Measurements from ENCODE around the gene PITX2.

Gene PITX2

GRCh38 chr4:110610620-110610939, 12.3 kb downstream of the PITX2 start:
- no peak for DNase-seq (ENCODE audit: low read depth in 2 of 2)
- no peak for TF ChIP-seq CTCF (IDR thresholded peaks at IDR 0.05; ENCODE audit: low read depth, low read length)
- H3K4me3 ChIP-seq (replicated peaks in 1 of 2; ENCODE audit: low read depth in 2 of 2, low read length in 2 of 2): no peak overlapping the region

DNA sequence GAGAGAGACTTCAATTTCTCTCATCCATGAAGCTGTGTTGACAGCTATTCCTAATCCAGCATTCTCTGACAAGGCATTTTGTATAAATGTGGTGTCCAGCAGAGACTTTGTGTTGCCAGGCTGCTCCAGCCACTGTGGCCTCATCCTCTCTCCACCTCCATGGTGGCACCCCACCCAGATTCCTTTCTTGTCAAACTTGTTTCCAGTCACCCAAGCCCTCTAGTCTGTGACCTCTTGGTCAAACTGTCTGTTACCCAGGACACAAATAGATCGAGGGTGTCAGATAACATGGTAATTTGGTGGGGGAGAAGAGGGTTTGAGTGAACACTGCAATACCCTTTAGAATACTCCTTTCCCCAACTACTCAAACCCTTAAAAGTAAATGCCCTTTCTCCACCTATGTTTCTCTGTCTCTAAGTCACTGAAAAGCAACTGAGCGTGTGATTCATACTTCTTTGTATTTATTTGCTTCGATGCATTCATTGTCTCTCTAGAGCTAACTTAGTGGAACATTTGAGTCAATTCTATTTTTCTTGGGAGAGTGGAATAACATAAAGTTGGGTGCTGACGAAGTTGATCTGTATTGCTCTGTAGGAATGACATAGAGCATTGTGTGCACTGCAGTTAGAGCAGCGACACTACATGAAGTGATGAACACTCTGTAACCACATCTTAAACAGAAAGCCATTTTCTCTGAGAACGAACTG, 13.7 kb downstream of the PITX2 start:
- no peak for DNase-seq (ENCODE audit: low read depth in 2 of 2)
- no peak for TF ChIP-seq CTCF (IDR thresholded peaks at IDR 0.05; ENCODE audit: low read depth, low read length)
- H3K4me3 ChIP-seq (replicated peaks in 1 of 2; ENCODE audit: low read depth in 2 of 2, low read length in 2 of 2): no peak overlapping the region

GRCh38 chr4:110605077-110605476, 17.8 kb downstream of the PITX2 start:
- DNase-seq (ENCODE audit: low read depth in 2 of 2): no peak
- TF ChIP-seq CTCF (IDR thresholded peaks at IDR 0.05; ENCODE audit: low read depth, low read length): no peak
- H3K4me3 ChIP-seq (replicated peaks in 1 of 2; ENCODE audit: low read depth in 2 of 2, low read length in 2 of 2): no peak overlapping the region

DNA sequence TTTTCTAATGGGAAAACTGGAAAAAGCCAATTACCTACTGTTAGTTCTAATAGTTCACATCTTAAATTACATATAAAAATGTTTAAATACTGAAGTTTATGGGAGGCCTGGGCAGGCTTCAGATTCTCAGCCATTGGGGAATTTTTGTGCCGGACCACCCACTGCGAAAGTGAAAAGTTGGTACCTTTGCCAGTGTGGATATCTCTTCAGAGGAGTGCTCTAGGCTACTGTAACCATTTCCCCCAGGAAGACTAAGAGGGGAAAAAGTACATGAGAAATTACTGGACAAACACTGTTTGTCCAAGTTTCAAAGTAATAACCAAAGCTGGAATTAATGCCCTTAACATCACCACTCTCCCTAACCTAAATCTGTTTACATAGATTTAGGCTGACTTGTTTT, 20.8 kb downstream of the PITX2 start:
- no peak for TF ChIP-seq CTCF (IDR thresholded peaks at IDR 0.05; ENCODE audit: low read depth, low read length)
- no peak overlapping the region for H3K4me3 ChIP-seq (replicated peaks in 1 of 2; ENCODE audit: low read depth in 2 of 2, low read length in 2 of 2)

GRCh38 chr4:110597582-110597981, 25.3 kb downstream of the PITX2 start:
- no peak for TF ChIP-seq CTCF (IDR thresholded peaks at IDR 0.05; ENCODE audit: low read depth, low read length)
- H3K4me3 ChIP-seq (replicated peaks in 1 of 2; ENCODE audit: low read depth in 2 of 2, low read length in 2 of 2): no peak overlapping the region
- no peak for DNase-seq (ENCODE audit: low read depth in 2 of 2)

More for the DNA sequence above, 20.8 kb downstream of the PITX2 start:
- no peak for DNase-seq (ENCODE audit: low read depth in 2 of 2)

DNA sequence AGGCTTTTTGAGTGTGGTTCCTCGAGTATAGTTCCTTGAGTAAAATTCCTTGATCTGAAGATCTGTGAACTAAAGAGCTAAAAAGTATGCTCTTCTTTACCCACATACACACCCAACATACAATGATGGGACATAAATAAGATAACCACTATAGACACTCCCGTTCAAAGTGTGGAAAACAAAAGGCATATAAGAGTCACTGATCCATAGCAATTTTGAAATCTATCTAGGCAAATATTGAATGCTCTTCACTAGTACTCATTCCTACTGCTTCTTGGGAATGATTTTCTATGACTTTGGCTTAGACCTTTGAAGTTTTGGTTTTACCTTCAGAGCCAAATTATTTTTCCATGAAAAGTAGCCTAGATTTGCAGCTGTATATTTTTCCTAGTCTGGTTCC, 26.4 kb downstream of the PITX2 start:
- no peak for TF ChIP-seq CTCF (IDR thresholded peaks at IDR 0.05; ENCODE audit: low read depth, low read length)
- no peak overlapping the region for H3K4me3 ChIP-seq (replicated peaks in 1 of 2; ENCODE audit: low read depth in 2 of 2, low read length in 2 of 2)
- no peak for DNase-seq (ENCODE audit: low read depth in 2 of 2)

DNA sequence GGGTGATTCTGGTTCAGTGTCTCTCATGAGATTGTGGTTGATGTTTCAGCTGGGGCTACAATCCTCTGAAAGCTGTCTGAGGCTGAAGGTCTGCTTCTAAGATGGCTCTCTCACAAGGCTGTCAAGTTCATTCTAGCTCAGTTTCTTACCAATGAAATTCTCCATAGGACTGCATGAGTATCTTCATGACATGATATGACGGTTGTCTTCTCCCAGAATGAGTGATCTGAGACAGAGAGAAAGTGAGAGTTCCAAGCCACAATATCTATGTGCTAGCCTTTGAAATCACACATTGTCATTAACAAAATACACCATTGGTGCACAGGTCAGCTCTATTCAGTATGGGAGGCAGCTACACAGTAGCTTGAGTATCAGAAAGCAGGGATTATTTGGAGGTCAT, 27.3 kb downstream of the PITX2 start:
- no peak overlapping the region for H3K4me3 ChIP-seq (replicated peaks in 1 of 2; ENCODE audit: low read depth in 2 of 2, low read length in 2 of 2)
- TF ChIP-seq CTCF (IDR thresholded peaks at IDR 0.05; ENCODE audit: low read depth, low read length): no peak
- DNase-seq (ENCODE audit: low read depth in 2 of 2): no peak
